GF-D8 (cell line): ENCODE results near the gene PRRT1B.
A peak's percentile ranks its signal among the peaks of the same experiment; 100 is the strongest.
"Not testable (repeated sequence)": the region's sequence is repeated elsewhere in the genome, so short reads cannot be mapped to it uniquely, and the experiment has no call there.

ENCODE experiments used
- DNase-seq: peaks from one replicate; lab custom pipeline; 2025; lab: John Stamatoyannopoulos, UW

The PRRT1B gene

DNA sequence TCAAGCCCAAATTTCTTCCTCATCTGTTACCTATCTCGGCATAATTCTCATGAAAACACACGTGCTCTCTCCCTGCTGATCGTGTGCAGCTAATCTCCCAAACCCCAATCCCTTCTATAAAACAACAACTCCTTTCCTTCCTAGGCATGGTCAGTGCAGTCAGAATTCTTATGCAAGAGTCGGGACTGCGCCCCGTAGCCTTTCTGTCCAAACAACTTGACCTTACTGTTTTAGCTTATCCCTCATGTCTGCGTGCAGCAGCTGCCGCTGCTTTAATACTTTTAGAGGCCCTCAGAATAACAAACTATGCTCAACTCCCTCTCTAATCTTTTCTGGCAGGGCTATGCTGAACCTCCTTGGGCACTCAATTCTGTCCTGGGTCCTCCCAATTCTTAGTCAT, 5.1 kb downstream of the PRRT1B start:
- DNase-seq, result not testable (repeated sequence)

DNA sequence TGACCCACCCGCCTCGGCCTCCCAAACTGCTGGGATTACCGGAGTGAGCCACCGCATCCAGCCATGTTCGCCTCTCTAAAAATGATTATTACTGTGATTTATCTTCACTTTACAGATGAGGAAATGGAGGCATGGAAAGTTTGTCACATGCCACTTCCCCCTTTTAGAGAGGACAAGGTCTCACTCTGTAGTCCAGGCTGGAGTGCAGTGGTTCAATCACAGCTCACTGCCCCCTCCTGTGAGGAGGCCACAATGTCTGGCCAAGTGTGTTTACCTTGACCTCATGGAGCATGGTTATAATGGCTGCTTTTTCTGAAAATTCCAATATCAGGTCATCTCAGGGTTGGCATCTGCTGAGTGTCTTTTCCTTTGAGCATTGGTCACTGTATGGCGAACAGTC, 6.7 kb downstream of the PRRT1B start:
- no peak for DNase-seq

DNA sequence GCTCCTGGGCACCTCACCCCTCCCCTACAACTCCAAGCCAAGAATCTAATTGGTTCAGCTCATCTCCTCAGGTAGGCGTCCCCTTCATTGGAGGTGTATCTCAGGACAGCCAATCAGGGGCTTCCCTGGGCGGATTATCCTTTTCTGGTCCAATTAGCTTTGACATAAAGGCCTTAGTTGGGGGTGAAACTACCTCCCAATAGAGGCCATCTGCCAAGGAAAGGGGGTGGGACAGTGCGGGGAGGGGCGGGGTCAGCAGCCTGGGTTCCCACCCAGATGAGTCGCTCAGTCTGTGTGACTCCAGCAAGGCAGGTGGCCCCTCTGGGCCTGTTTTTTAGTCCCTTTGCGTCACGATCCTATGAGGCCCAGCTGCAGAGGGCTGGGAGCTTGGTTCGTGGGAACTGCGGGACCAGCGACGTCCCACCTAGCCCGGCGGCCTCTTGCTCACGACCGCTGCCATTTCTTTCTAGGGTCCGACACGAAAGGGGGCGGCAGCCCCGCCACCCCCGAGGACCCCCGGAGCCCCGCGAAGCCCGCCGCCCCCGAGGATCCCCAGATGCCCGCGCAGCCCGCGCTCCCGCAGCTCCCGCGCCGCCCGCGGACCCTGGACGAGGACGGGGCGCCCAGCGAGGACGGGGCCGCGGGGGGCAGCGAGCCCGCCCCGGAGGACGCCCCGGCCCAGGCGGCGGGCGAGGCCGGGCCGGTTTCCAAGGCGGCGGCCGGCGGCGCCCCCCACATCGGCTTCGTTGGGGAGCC, 8.9 kb downstream of the PRRT1B start:
- no peak for DNase-seq

DNA sequence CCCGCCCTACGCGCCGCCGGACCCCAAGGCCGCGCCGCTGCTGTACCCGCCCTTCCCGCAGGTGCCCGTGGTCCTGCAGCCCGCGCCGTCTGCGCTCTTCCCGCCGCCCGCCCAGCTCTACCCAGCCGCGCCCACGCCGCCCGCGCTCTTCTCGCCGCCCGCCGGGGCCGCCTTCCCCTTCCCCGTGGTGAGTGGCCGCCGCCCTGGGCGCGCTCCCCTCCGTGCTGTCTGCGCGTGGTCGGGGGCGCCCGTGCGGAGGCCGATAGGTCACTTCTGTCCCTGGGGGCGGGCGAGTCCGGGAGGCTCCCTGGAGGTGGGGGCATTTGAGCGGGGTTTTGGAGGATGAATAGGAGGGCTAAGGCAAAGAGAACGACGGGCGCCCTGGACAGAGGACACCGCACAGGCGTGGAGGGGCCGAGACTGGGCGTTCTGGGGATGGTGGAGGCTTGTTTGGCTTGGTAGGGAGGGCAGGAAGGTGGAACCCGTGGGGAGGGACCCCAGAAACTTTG, 9.6 kb downstream of the PRRT1B start:
- no peak for DNase-seq

DNA sequence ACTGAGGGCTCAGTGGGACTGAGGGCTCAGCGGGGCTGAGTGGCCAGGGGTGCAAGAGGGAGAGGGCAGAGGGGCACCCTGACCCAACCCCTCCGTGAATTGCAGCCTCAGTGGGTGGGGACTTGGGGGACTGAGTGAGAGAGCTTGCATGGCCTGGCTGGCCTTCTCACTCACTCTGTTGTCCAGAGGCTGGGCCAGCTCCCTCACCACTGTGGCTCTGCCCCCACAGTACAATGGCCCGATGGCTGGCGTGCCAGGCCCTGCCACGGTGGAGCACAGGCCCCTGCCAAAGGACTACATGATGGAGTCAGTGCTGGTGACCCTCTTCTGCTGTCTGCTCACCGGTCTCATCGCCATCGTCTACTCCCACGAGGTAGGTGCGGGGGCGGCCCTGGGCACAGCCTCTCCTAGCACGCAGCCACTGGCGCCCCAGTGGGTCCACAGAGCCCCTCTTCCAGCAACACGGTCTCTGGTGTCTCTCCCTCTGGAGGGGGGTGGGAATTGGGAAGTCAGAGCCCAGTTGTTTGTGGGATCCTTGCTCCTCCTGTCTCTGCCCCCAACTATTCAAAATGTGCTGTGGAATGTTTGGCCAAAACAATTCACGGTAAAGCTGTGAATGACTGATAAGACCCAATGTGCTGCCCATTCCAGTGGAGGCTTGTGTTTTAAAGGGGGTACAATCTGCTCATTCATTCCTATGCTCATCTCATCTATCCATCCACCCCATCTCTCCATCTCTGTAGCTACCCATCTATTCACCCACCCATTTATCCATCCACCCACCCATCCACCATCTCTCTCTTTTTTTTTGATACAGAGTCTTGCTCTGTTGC, 10.7 kb downstream of the PRRT1B start:
- DNase-seq, result no peak

DNA sequence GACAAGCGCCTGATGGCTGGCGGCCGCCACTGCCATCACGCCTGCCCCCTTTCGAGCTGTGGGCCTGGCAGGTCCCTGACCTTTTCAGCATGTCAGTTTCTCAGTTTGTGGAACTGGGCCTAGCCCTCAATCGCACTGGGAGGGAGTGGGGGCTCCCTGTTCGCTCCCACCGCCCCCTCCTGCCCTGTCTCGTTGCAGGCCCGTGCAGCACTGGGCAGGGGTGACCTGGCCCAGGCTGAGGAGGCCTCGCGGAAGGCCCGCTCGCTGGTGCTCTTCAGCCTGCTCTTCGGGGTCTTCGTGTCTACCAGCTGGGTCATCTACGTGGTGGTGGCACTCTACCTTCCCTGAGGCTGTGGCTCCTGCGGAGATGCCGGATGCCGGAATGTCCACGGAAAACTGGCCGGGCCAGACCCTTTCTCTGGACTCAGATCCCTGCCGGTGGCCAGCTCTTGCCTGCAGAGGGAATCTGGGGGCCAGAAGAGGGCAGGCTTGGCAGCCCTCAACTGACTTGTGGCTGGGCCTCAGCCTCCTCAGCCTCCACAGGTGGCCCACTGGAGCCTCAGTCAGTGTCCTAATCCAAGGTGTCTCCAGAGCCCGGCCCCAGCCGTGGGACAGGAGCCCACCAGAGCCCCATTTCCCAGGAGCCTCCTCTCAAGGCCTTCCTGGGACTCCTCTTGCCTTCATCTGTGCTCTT, 12.7 kb downstream of the PRRT1B start:
- no peak for DNase-seq

DNA sequence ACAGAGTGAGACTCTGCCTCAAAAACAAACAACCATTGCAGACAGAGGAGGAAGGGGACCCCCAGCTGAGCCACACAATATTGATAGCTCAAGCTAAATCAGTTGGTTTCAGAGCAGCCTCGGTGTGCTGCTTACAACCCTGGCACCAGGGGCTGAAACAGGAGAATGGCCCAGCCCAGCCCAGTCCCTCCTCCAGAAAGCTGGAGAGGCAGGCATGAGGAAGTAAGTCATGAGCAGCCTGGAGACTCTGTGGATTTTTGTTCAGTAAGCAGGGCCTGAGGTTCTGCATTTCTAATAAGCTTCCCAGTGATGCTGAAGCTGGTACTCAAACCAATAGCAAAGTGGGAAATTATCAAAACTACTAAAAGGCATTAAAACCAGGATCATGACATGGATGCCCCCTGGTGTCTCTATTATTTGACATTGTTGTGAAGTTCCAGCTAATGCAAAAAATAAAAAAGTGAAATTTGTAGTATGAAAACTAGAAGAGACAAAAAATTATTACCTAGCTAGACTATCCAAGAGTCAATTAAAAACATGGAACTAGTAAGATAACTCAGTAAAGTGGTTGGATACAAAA, 14.2 kb downstream of the PRRT1B start:
- no peak for DNase-seq

DNA sequence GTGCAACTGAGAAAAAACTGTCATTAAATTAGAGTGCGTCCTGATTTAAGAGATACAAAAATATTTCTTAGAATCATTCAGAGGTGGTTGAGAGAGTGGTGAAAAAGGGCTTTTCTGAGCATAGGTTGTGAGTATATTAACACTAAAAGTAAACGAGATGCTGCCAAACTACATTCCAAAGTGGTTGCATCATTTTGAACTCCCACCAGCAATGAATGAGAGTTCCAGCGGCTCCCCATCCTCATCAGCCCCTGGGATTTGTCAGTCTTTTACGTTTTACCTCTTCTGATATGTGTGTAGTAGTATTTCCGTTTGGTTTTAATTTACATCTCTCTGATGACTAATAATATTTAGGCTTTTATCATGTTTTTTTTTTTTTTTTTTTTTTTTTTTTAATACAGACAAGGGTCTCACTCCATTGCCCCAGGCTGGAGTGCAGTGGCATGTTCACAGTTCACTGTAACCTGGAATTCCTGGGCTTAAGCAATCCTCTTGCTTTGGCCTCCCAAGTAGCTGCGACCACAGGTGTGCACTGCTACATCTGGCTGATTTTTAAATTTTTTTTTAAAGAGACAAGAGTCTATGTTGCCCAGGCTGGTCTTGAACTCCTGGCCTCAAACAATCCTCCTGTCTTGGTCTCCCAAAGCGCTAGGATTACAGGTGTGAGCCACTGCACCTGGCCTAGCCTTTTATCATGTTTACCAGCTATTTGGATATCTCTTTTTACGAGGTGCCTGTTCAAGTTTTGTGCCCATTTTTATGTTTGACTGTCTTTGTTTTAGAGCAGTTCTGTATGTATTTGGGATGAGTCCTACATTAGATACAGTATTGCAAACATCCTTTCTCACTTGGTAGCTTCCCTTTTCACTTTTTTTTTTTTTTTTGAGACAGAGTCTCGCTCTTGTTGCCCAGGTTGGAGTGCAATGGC, 17.0 kb downstream of the PRRT1B start:
- no peak for DNase-seq

DNA sequence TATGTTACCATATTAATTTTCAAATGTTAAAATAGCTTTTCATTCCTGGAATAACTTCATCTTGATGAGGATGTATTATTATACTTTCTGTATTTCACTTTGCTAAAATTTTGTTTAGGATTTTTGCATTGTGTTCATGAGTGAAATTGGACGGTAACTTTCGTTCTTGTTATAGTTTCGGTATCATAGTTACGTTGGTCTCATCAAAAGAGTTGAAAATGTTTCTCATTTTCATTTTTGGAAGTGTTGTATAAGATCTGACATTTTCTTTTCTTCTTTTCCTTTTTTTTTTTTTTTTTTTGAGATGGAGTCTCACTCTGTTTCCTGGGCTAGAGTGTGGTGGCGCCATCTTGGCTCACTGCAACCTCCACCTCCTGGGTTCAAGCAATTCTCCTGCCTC, 20.0 kb downstream of the PRRT1B start:
- DNase-seq, result no peak

DNA sequence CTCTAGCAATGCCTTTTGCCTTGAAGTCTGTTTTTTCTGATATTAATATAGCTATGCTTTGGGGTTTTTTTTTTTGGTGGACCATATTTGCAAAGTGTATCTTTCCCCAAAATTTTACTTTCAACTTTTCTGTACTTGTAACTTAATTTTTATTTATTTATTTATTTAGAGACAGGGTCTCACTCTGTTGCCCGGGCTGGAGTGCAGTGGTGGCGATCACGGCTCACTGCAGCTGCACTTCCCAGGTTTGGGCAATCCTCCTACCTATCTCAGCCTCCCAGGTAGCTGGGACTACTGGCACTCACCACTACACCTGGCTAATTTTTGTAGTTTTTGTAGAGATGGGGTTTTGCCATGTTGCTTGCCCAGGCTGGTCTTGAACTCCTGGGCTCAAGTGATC, 20.8 kb downstream of the PRRT1B start:
- DNase-seq, result no peak

DNA sequence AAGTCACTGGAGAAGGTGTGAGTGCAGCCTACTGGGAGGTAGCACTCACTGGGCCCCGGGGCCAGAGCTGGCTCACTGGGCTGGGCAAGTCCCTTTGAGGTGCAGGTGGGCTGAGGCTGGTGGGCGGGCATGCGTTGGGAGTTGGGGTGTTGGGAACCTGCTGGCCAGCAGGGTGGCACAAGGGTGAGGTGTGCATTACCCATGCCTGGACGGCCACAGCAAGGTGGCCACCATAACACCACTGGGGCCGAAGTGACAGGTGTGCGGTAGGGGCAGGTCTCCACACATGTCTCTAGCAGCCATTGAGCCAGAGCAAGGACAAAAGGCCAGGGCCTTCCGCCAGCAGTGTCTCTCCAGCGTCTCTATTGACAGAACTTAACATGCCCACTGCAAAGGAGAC, 22.6 kb downstream of the PRRT1B start:
- DNase-seq, result no peak

DNA sequence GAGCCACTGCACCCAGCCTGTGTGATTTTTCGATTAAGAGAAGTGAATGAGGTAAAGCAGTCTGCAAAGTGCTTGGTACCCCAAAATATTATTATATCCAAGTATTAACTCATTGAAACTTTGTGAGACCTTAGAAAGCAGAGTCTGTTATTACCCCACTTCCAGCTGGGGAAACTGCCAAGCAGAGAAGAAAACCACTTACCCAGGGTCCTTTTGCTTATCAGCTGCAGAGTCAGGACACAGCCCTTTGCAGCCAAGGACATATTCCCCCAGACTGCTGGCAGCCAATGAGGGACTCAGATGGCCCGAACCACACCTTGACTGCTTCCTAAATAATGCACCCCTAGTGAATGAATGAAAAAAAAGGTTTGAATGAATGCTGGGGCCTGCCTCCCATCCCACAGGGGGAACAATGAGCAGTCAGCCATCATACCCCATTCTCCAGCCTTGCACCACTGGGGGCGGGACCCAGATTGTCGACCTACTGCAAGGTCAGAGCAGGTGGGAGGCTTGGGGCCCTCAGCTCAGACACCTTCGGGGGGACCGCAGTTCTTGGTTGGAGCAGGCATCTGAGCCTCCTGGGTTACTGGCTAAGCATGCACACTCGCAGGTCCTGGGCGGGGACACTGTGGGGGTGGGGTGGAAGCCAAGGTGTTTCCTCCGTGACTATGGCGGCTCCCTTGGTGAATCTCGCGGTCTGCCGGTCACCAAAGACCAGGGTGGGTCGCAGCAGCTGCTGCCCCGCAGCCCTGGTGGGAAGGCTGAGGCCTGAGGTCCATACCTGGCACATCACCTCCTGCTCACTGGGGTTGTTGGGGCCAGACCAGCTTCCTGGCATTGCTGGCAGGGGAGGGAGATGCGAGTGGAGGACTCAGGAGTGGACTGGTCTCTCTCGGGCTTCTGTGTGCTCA, 29.7 kb downstream of the PRRT1B start:
- no peak for DNase-seq

DNA sequence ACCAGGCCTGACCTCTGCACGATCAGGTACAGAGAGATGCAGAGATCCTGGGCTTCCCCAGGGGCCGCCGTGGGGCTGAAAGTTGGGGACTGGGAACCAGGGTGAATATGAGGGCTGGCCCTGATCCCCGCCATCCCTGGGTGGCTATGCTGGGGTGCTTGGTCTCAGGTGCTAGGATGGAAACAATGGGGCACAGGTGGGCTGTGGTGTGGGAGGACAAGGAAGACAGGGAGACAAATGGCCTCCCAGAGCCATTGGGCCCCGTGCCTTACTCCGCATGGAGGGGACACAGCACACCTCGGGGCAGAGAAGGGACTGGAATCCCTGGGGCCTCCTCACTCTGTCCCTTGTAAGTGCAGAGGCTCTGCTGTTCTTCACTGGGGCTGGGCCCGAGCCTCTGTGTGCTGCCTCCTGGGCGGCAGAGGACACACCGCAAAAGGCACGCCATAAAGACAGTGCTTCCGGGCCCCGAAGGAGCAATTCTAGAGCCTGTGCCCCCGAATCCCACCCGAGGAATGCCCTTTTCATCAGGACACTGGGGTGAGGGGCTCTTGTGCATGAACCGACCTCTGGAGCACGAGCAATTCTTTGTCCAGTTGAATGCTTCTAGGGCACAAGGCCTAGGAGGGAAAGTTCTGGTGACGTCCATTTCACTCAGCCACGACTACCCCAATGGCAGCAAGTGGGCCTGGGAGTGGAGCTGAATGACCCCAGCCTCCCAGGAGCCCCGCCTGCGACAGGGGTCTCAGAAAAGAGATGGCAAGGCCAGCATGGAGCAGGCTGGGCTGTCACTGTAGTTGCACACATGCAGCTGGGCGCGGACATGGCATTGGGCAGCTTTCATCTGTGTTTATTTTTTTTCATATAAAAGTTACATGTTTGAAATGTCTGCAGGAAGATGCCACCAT, 30.9 kb downstream of the PRRT1B start:
- DNase-seq, result no peak

DNA sequence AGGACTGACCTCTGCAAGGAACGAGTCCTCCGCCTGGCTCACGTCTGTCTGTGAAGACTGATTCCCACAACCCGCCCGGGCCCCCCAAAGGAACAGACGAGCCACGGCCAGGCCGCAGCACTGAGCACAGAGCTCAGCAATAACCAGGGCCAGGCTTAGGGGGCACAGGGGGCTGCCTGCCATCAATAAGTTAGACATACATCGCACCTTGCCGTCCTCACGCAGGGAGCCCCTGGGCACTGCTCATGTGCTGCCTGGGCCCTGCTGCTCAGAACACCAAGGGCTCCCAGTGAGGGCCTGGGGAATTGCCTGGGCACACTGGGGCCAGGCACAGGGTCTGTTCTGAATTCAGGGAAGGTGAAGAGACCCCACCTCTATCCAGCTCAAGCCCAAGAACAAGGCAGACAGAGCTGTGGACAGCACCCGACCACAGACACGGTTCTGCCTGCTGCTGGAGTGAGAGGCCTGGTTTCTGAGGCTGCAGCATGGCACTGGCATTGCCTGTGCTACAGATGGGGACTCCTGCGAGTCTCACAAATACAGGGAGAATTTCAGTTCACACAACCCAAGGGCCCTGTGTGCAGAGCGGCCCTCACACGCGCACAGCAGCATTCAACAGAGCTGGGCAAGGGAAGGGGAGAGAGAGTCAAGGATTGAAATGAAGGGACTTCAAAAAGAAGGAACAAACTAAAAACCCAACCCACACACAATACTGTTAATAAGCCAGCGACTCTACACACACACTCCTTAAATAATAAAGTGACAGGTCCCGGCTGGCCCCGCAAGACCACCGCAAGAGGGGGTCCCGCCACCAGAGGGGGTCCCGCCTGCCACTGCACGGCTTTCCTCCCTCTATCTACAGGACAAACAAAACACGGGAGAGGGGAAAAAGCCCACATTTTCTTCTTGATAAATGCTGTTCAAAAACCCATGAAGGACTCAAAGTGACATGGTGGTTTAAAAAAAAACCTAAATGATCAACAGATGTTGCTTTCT, 32.0 kb downstream of the PRRT1B start:
- no peak for DNase-seq

DNA sequence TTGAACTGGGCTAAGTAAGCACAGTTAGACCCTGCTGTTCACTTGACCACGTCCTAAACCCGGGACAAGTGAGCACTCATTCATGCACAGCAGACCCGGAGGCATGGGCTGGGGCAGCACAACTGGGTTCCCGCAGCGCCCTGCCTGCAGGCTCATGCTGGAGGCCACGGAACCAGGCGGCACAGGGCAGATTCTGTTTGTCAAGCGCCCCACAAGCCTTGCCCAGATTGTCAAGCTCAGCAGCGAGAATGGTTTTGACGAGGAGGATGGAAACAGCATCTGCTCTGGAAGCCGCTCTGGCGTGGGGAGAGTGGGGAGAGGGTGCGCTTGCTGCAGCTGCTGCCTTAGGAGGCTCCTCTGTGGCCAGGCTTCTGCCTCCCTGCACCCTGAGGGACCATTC, 32.7 kb downstream of the PRRT1B start:
- no peak for DNase-seq

DNA sequence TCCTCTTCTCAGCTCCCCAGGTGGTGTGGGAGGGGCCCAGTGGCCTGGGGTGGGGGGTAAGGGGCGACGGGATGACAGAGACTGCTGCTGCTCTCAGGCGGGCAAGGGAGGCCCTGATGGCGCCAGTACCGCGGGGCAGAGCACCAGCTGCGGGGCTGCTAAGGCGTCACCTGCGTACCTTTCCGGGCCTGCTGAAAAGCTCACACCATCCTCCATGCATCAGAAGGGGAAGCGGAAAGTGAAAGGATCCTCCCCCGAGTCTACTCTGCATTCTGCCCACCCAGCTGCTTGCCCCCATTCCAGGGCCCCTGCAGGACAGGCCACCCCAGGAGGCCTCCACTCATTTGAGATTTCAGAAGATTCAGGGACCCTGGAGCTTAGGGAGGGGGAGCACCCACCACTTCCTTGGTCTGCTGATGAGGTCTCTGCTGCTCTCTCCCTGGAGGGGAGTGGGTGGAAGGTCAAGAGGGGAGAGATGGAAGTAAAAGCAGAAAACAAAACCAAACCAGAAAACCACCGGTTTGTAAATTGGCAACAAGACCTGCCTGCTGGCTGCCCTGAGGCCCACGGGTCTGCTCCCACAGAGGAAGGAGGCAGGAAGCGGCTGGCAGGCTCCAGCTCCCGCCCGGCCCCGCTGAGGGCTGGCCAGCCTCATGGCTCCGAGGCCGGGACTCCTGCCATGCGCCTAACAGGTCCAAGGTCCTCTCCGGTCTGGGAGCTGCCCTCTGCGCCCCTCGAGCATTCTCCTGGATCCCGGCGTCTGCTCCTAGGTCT, 33.6 kb downstream of the PRRT1B start:
- peak; percentile 54 for DNase-seq

DNA sequence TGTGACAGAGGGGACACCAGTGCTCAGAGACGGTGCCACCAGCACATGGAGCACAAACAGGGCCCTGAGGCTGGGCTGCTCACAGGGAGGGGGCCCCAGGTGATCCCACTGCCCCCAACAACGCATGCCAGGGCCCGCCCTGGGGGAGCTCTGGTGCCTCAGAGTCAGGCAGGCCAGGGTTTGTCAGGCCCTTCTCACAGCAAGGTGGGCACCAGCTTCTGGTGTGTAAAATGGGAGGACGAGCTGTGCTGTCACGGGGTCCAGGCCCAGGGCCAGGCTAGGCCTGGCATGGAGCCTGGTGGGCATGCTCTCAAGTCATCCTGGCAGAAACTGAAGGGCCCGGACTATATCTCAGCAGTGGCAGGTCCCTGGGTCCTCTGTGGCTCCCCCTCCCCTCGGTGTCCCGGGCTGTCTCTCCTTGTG, 34.5 kb downstream of the PRRT1B start:
- DNase-seq, result no peak
